Keratinocyte (primary cell): Measurements from ENCODE around the gene ATP5IF1.

ENCODE experiments used
- CTCF ChIP-seq, 3 experiments: IDR thresholded peaks in 1 of 3; conservative IDR thresholded peaks in 1 of 3; optimal IDR thresholded peaks in 1 of 3; 2 replicates in 2 of 3; 3 replicates in 1 of 3; pipeline versions ENCODE3 to v1.5.1; 2011; ENCODE audit warnings: low read length in 3 of 3, mild to moderate bottlenecking in 3 of 3, moderate library complexity in 2 of 3, control low read depth in 1 of 3, inconsistent platforms in 1 of 3; ENCODE audit not compliant: insufficient read depth in 2 of 3; ENCODE audit errors: extremely low read depth in 1 of 3
- EZH2 ChIP-seq: IDR thresholded peaks from one replicate; pipeline ENCODE4 v1.6.1; 2012; ENCODE audit warnings: inconsistent platforms, mild to moderate bottlenecking, low read length, moderate library complexity

GRCh38 chr1:28241638-28242241, 5.8 kb downstream of the ATP5IF1 start:
- TF ChIP-seq CTCF (optimal IDR thresholded peaks at IDR 0.05 in 1 of 3, IDR thresholded peaks at IDR 0.05 in 1 of 3, conservative IDR thresholded peaks at IDR 0.05 in 1 of 3; ENCODE audit: extremely low read depth in 1 of 3, insufficient read depth in 2 of 3, low read length in 3 of 3) (no peak), EZH2 (no peak)
